Stimulated activated CD4-positive, alpha-beta T cell treated with anti-CD3 and anti-CD28 coated beads, Interleukin-15, amount 100 ng/mL, for 48 hours (primary cell): ENCODE measurements around the gene HEXIM1.

Experiments
- DNase-seq, 2 donors: peaks; one replicate each; pipeline ENCODE4 v3.0.0-alpha.2; 2020; ENCODE audit warnings: low read depth in 2 of 2

Gene HEXIM1

GRCh38 chr17:45172232-45172540 is 23.9 kb downstream of the HEXIM1 start:
- DNase-seq, result no peak

- peak; percentile 39 to 43 for DNase-seq
These were observed 24.4 kb downstream of the HEXIM1 start for GRCh38 chr17:45172541-45173286.

DNA sequence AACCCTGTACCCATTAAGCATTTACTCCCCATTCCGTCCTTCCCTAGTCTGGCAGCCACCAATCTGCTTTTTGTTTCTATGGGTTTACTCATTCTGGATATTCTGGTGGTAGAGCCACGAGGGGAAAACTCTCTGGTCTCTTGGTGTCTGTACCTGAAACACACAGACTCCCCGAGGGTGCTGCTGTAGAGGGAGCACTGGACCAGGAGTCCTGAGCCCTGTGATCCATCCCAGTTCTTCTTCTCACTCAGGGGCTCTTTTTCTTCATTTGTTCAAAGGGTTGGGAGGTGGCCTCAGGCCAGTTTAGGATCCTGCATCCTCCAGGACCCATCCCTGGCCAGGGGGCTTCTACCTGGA is 27.5 kb downstream of the HEXIM1 start:
- no peak for DNase-seq

- no peak for DNase-seq
These were observed 29.3 kb downstream of the HEXIM1 start for GRCh38 chr17:45177563-45177962.

DNA sequence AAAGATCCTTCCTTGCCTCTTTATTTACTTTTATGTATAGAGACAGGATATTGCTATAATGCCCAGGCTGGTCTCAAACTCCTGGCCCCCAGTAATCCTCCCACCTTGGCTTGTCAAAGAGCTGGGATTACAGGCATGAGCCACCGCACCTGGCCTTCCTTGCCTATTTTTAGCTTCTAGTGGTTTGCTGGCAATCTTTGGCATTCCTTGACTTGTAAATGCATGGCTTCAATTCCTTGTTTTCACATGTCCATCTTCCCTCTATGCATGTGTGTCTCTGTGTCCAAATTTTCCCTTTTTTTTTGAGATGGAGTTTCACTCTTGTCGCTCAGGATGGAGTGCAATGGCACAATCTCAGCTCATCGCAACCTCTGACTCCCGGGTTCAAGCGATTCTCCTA is 35.9 kb downstream of the HEXIM1 start:
- DNase-seq, result no peak

DNA sequence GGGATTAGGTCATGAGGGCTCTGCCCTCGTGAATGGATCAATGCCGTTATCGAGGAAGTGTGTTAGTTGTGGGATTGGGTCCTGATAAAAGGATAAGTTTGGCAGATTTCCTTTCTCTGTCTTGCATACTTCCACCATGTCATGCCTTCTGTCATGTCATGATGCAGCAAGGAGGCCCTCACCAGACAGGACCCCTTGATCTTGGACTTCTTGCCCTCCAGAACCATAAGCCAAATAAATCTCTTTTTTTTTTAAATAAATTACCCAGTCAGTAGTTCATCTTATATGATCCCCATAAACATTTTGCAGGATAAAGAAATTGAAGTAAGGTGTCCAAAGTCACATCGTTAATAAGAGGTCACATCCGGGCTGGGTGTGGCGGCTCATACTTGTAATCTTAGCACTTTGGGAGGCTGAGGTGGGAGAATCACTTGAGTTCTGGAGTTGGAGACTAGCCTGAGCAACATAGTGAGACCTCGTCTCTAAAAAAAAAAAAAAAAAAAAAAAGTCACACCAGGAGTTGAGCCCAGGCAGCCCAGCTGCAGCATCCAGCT is 38.6 kb downstream of the HEXIM1 start:
- no peak for DNase-seq

DNA sequence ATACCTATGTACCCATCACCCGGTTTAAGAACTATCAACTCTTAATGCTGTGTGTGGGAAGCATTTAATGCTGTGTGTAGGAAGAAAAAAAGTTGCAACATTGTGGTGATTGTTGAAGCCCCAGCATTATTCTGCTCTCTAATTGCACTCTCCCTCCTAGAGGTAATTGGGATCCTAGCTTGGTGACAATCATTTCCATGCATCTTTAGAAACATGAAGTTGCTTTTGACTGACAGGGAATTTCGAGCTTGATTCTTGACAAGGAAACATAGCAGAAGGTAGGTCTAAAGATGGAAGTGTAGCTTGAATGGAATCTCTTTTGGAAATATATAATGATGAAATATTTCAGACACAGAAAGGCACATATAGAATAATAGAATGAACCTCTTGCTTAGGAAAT is 40.7 kb downstream of the HEXIM1 start:
- no peak for DNase-seq

DNA sequence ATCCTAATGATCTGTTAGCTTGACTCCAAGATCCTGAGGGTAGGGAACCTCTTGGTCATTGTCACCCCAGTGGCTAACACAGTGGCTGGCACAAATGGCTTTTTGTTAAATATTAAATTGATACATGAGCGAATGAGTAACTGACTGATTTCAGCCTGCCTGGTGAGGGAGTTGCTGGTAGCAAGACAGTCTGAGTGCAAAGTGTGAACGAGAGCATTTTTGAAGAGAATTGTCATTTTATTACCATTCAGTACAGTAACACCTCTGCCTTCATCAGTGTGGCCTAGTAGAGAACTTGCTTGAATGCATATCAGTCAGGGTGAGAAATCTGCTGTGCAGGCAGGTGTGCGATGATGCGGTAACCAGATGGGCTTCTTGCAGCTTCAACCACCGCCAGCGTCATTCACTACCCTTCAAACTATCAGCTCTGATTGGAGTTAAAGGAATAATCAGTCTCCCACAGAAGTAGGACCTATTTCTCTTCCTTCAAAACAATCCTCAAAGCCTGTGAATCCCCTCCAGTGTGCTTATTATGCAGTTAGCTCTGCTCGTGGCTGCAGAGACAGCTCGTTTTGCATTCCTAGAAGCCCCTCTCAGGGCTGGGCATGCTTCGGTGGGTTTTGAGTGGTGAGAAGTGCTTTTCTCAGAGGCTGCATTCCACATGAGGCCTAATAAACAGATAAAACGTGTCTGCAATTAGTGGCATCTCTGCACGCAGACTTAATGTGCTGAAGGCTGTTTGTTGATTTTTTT is 42.4 kb downstream of the HEXIM1 start:
- no peak for DNase-seq

DNA sequence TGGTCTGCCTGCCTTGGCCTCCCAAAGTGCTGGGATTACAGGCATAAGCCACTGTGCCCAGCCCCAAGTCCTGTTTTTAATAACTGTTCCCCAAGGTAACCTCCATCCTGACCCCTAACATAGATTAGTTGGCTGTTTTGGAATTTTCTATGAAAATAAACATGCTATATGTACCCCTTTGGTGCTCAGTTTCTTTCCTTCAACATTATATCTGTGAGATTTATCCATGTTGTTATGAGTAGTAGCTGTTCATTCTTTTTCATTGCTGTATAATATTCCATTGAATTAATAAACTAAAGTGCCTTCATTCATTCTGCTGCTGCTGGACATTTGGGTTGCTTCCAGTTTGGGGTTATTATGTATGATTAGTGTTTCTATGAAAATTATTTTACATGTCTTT is 47.1 kb downstream of the HEXIM1 start:
- no peak for DNase-seq

DNA sequence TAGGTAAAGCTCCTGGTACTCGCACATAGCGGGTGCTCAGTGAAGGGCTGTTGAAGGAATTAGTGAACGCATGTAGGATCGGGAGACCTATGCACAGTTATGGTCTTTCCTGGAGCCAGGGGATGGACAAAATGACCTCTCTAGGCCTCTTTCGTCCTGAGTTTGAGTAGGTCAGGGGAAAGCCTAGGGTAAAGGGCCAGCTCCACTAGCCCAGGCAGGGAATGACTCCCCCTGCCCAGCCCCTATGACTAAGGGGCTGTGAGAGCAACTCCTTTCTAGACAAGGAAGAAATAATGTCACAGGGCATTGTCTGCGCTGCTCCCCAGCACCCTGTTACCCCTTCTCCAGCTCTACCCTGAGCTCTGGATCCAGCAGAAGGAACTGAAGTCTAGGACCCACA is 48.8 kb downstream of the HEXIM1 start:
- DNase-seq, result no peak

DNA sequence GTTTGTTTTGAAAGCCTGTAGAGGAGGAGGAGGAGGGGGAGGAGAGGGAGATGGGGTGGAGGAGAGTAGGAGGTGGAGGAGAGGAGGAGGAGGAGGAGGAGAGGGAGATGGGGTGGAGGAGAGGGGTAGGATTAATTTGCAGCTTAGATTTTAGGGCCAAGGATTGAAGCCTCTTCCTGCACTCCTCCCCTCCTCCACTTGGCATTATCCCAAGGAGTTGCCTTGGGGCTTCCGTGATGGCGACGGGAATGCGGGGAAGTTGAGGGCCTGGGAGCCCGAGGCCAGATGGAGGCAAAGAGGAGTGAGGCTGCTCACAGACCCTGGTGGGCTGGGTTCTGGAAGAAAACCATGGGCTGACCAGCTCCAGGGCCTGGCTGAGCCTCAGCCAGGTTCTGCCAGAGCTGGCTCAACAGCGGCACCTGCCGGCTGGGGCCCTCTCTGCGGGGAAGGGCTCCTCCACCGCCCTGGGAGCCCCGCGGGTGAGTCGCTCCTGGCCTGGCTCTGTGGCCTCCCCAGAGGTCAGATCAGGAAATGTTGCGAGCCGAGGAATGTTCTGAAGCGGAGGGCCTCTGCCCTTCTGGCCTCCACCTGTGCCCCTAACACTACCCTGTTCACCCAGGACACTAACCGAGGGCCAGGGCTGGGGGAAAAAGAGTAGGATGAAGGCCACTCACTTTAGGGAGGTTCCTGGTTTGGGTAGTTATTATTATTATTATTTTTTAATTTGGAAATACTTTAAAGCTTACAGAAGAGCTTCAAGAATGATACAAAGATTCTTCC is 49.5 kb downstream of the HEXIM1 start:
- peak; percentile 78 to 89 for DNase-seq

GRCh38 chr17:45200701-45201100 is 52.4 kb downstream of the HEXIM1 start:
- no peak for DNase-seq

GRCh38 chr17:45201457-45201856 is 53.2 kb downstream of the HEXIM1 start:
- DNase-seq, result no peak
